ENCODE measurements around the gene MELTF. TPM values are rescaled to one million over a fixed set of nuclear protein-coding genes. Genes with fewer than 3 reads are reported as not detected.

The MELTF gene
- polyA plus RNA-seq, 3 donors, result 0.34 to 2.8 (median 0.36) TPM

- no peak overlapping the region for H3K27ac ChIP-seq (ENCODE audit: low read depth in 1 of 2, low read length in 2 of 2)
- Mint-ChIP-seq H3K9me3 (peaks cover 0 to 18% (median 14%) of the 10 kb centered on the region in 7 donors), H3K4me3 (no peak overlapping the region), H3K27me3 (ENCODE audit: low read depth in 3 of 3) (peaks cover 16 to 22% (median 17%) of the 10 kb centered on the region in 3 donors), H3K36me3 (peaks cover 9 to 18% of the 10 kb centered on the region in 2 donors), H3K4me1 (peaks cover 16% of the 10 kb centered on the region), H3K27ac (peak overlapping the region in 2 of 7 donors; percentile 49 to 69)
- WGBS (ENCODE audit: insufficient coverage), result 91% methylated on average over 45 of the region's 47 CpGs
- no peaks in the 10 kb centered on the region for H4K20me1 ChIP-seq (ENCODE audit: insufficient read depth, low read length)
- intact Hi-C loops (cut with micrococcal nuclease), result no loop called here
- H2AFZ ChIP-seq (ENCODE audit: insufficient read depth, low read depth, low read length, poor library complexity, severe bottlenecking), result no peak overlapping the region
- peaks cover 12 to 13% of the 10 kb centered on the region in 2 donors for H3K4me1 ChIP-seq (ENCODE audit: control insufficient read depth in 1 of 2, insufficient read depth in 2 of 2, low read length in 2 of 2)
- peaks cover 10% of the 10 kb centered on the region for H3K79me2 ChIP-seq (ENCODE audit: insufficient read depth, low read length)
- no peak overlapping the region for H3K4me2 ChIP-seq (replicated peaks; ENCODE audit: extremely low read depth, low read length, poor library complexity, severe bottlenecking)
- no peaks in the 10 kb centered on the region for H3K27me3 ChIP-seq (ENCODE audit: control insufficient read depth in 2 of 2, insufficient read depth in 2 of 2, low read length in 2 of 2)
- no peak overlapping the region for H3K4me3 ChIP-seq (replicated peaks in 1 of 3; ENCODE audit: low read depth in 2 of 3, low read length in 3 of 3)
- TF ChIP-seq, protein P1, sequence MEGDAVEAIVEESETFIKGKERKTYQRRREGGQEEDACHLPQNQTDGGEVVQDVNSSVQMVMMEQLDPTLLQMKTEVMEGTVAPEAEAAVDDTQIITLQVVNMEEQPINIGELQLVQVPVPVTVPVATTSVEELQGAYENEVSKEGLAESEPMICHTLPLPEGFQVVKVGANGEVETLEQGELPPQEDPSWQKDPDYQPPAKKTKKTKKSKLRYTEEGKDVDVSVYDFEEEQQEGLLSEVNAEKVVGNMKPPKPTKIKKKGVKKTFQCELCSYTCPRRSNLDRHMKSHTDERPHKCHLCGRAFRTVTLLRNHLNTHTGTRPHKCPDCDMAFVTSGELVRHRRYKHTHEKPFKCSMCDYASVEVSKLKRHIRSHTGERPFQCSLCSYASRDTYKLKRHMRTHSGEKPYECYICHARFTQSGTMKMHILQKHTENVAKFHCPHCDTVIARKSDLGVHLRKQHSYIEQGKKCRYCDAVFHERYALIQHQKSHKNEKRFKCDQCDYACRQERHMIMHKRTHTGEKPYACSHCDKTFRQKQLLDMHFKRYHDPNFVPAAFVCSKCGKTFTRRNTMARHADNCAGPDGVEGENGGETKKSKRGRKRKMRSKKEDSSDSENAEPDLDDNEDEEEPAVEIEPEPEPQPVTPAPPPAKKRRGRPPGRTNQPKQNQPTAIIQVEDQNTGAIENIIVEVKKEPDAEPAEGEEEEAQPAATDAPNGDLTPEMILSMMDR (IDR thresholded peaks at IDR 0.05), result no peak
- H3K9ac ChIP-seq (ENCODE audit: insufficient read depth, low read length, poor library complexity, severe bottlenecking), result no peak overlapping the region
- no peaks in the 10 kb centered on the region for H3K36me3 ChIP-seq (replicated peaks in 1 of 2; ENCODE audit: control insufficient read depth in 1 of 2, insufficient read depth in 2 of 2, low read length in 2 of 2)
- DNase-seq, result no peak
- H3K9me3 ChIP-seq (replicated peaks in 1 of 2; ENCODE audit: control insufficient read depth in 1 of 2, insufficient read depth in 1 of 2, low read length in 2 of 2), result peaks cover 4 to 23% of the 10 kb centered on the region in 2 donors
These were observed 62.9 kb downstream of the MELTF start for GRCh38 chr3:196966526-196967401.

DNA sequence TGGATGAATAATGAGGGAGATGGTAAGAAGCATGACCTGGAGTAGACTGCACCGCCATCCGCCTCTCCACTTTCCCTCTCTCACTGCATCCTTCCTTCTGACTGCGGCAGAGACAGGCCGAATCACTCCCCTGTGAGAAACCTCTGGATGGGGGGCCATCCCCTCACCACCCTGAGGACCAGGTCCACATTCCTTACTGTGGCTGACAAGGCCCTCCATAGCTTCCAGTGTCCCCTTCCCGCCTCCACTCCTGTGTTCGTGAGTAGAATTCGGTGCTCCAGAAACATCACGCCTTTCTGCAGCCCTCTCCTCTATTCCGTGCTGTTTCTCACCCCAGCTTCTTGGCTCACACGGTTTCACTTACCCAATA lies 63.8 kb downstream of the MELTF start:
- peaks cover 0 to 18% (median 14%) of the 10 kb centered on the region in 7 donors for H3K9me3 Mint-ChIP-seq
- H3K27me3 ChIP-seq (ENCODE audit: control insufficient read depth in 2 of 2, insufficient read depth in 2 of 2, low read length in 2 of 2), result no peaks in the 10 kb centered on the region
- H3K4me2 ChIP-seq (replicated peaks; ENCODE audit: extremely low read depth, low read length, poor library complexity, severe bottlenecking), result no peak overlapping the region
- H3K4me1 Mint-ChIP-seq, result peaks cover 16% of the 10 kb centered on the region
- no peaks in the 10 kb centered on the region for H3K36me3 ChIP-seq (replicated peaks in 1 of 2; ENCODE audit: control insufficient read depth in 1 of 2, insufficient read depth in 2 of 2, low read length in 2 of 2)
- intact Hi-C loops (cut with micrococcal nuclease), result no loop called here
- peaks cover 4 to 23% of the 10 kb centered on the region in 2 donors for H3K9me3 ChIP-seq (replicated peaks in 1 of 2; ENCODE audit: control insufficient read depth in 1 of 2, insufficient read depth in 1 of 2, low read length in 2 of 2)
- no peak overlapping the region for H3K27ac Mint-ChIP-seq
- H3K27ac ChIP-seq (ENCODE audit: low read depth in 1 of 2, low read length in 2 of 2), result no peak overlapping the region
- H3K79me2 ChIP-seq (ENCODE audit: insufficient read depth, low read length), result peaks cover 10% of the 10 kb centered on the region
- H3K27me3 Mint-ChIP-seq (ENCODE audit: low read depth in 3 of 3), result peaks cover 14 to 18% (median 15%) of the 10 kb centered on the region in 3 donors
- H3K4me1 ChIP-seq (ENCODE audit: control insufficient read depth in 1 of 2, insufficient read depth in 2 of 2, low read length in 2 of 2), result peaks cover 12 to 13% of the 10 kb centered on the region in 2 donors
- no peak for DNase-seq
- no peak overlapping the region for H3K9ac ChIP-seq (ENCODE audit: insufficient read depth, low read length, poor library complexity, severe bottlenecking)
- no peak overlapping the region for H3K4me3 ChIP-seq (replicated peaks in 1 of 3; ENCODE audit: low read depth in 2 of 3, low read length in 3 of 3)
- no peak overlapping the region for H3K4me3 Mint-ChIP-seq
- no peaks in the 10 kb centered on the region for H4K20me1 ChIP-seq (ENCODE audit: insufficient read depth, low read length)
- TF ChIP-seq, protein P1 (IDR thresholded peaks at IDR 0.05), result no peak
- H2AFZ ChIP-seq (ENCODE audit: insufficient read depth, low read depth, low read length, poor library complexity, severe bottlenecking), result no peak overlapping the region
- WGBS (ENCODE audit: insufficient coverage), result 96% methylated on average over 8 of the region's 10 CpGs
- H3K36me3 Mint-ChIP-seq, result peaks cover 9 to 18% of the 10 kb centered on the region in 2 donors

Measured in CD14-positive monocyte (primary cell).